ENCODE data around the gene PLCL2.

Gene PLCL2

GRCh38 chr3:17076940-17077605 lies 192.3 kb downstream of the PLCL2 start:
- H3K36me3 ChIP-seq (ENCODE audit: control insufficient read depth, low read length) = peaks cover 44% of the 10 kb centered on the region
- H3K9me3 ChIP-seq (ENCODE audit: control insufficient read depth, insufficient read depth, low read length) = 0 out of 2 replicates have a peak, but pooled peaks cover 2% of the 10 kb centered on the region
- H3K4me2 ChIP-seq (ENCODE audit: low read length) = no peak overlapping the region
- H3K79me2 ChIP-seq (ENCODE audit: control insufficient read depth, low read length) = no peaks in the 10 kb centered on the region
- H3K27ac ChIP-seq (ENCODE audit: low read depth, low read length) = no peak overlapping the region
- no peak for TF ChIP-seq CTCF (IDR thresholded peaks at IDR 0.05; ENCODE audit: low read depth, low read length, poor library complexity, severe bottlenecking)
- no peak for TF ChIP-seq EZH2phosphoT487 (IDR thresholded peaks at IDR 0.05; ENCODE audit: borderline replicate concordance, low read length)
- H3K27me3 ChIP-seq (ENCODE audit: control insufficient read depth, low read length) = no peaks in the 10 kb centered on the region
- no peaks in the 10 kb centered on the region for H3K4me1 ChIP-seq (ENCODE audit: control insufficient read depth, low read length)
- H3K4me3 ChIP-seq (ENCODE audit: low read length) = no peak overlapping the region
- no peaks in the 10 kb centered on the region for H3F3A ChIP-seq (ENCODE audit: control insufficient read depth, insufficient read depth)
- H3K9me2 ChIP-seq (replicated peaks; ENCODE audit: control insufficient read depth, low read length) = no peaks in the 10 kb centered on the region
- H4K20me1 ChIP-seq (ENCODE audit: control insufficient read depth, insufficient read depth, low read depth, low read length) = no peaks in the 10 kb centered on the region

DNA sequence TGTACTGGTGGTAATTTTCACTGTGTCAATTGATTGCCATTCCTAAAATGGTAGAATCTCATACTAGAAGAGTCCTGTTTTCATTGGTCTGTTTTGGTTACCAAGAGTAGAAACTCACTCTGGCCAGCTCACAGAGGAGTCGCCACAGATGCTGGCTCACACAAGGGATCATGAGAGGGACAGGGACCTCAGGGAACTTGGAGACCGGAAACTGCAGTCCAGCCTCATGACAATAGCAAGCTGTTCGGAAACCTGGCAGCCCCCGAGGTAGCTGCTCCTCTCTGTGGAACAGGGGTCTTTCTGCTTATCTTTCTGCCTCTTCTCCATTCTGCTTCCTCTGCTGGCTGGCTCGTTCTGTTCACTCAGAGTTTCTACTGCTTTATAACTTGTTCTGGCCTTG lies 192.9 kb downstream of the PLCL2 start:
- H3K27ac ChIP-seq (ENCODE audit: low read depth, low read length) = no peak overlapping the region
- H4K20me1 ChIP-seq (ENCODE audit: control insufficient read depth, insufficient read depth, low read depth, low read length) = no peaks in the 10 kb centered on the region
- no peak for TF ChIP-seq EZH2phosphoT487 (IDR thresholded peaks at IDR 0.05; ENCODE audit: borderline replicate concordance, low read length)
- TF ChIP-seq CTCF (IDR thresholded peaks at IDR 0.05; ENCODE audit: low read depth, low read length, poor library complexity, severe bottlenecking) = no peak
- no peaks in the 10 kb centered on the region for H3K27me3 ChIP-seq (ENCODE audit: control insufficient read depth, low read length)
- no peaks in the 10 kb centered on the region for H3F3A ChIP-seq (ENCODE audit: control insufficient read depth, insufficient read depth)
- no peak overlapping the region for H3K4me2 ChIP-seq (ENCODE audit: low read length)
- H3K79me2 ChIP-seq (ENCODE audit: control insufficient read depth, low read length) = no peaks in the 10 kb centered on the region
- peaks cover 47% of the 10 kb centered on the region for H3K36me3 ChIP-seq (ENCODE audit: control insufficient read depth, low read length)
- H3K9me2 ChIP-seq (replicated peaks; ENCODE audit: control insufficient read depth, low read length) = no peaks in the 10 kb centered on the region
- no peaks in the 10 kb centered on the region for H3K4me1 ChIP-seq (ENCODE audit: control insufficient read depth, low read length)
- 0 out of 2 replicates have a peak, but pooled peaks cover 2% of the 10 kb centered on the region for H3K9me3 ChIP-seq (ENCODE audit: control insufficient read depth, insufficient read depth, low read length)
- no peak overlapping the region for H3K4me3 ChIP-seq (ENCODE audit: low read length)

DNA sequence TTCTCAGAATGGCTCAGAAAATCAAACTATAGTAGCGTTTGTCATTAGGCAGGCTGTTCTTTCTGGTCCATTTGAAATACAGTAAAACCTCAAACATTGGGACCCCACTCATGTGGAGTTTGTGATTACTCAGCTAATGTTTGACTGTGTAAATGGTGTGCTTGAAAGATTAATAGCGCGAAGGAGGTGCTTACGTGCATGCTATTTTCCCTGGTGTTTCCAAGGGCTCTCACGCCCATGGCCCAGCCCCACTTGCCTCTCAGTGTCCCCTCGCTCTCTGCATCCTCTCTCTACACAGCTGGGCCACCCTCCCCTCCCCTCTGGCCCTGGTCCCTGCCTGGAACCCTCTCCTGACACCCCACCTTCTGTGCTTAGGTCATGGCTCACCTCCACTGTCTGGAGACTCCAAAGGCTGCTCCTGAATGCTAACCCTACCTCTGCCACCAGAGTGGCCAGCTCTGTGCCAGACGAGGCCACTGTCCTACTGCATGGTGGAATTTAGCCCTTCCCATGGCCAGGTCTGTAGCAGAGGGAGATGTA lies 194.2 kb downstream of the PLCL2 start:
- Histone ChIP-seq H4K20me1 (ENCODE audit: control insufficient read depth, insufficient read depth, low read depth, low read length) (no peaks in the 10 kb centered on the region), H3K9me3 (ENCODE audit: control insufficient read depth, insufficient read depth, low read length) (0 out of 2 replicates have a peak, but pooled peaks cover 2% of the 10 kb centered on the region), H3K9me2 (replicated peaks; ENCODE audit: control insufficient read depth, low read length) (no peaks in the 10 kb centered on the region), H3K27ac (ENCODE audit: low read depth, low read length) (no peak overlapping the region), H3K4me2 (ENCODE audit: low read length) (no peak overlapping the region), H3K27me3 (ENCODE audit: control insufficient read depth, low read length) (no peaks in the 10 kb centered on the region), H3K4me1 (ENCODE audit: control insufficient read depth, low read length) (no peaks in the 10 kb centered on the region), H3K79me2 (ENCODE audit: control insufficient read depth, low read length) (no peaks in the 10 kb centered on the region), H3K4me3 (ENCODE audit: low read length) (no peak overlapping the region), H3K36me3 (ENCODE audit: control insufficient read depth, low read length) (peaks cover 43% of the 10 kb centered on the region), H3F3A (ENCODE audit: control insufficient read depth, insufficient read depth) (no peaks in the 10 kb centered on the region)
- TF ChIP-seq CTCF (IDR thresholded peaks at IDR 0.05; ENCODE audit: low read depth, low read length, poor library complexity, severe bottlenecking) = no peak
- TF ChIP-seq EZH2phosphoT487 (IDR thresholded peaks at IDR 0.05; ENCODE audit: borderline replicate concordance, low read length) = no peak
